ENCODE results near the gene AMOT. TPM values are rescaled to one million over a fixed set of nuclear protein-coding genes. Genes with fewer than 3 reads are reported as not detected.

AMOT gene
- total and polyA plus RNA-seq, 7 experiments from 2014 or later, result 0.44 to 4.4 (median 3.0) TPM

DNA sequence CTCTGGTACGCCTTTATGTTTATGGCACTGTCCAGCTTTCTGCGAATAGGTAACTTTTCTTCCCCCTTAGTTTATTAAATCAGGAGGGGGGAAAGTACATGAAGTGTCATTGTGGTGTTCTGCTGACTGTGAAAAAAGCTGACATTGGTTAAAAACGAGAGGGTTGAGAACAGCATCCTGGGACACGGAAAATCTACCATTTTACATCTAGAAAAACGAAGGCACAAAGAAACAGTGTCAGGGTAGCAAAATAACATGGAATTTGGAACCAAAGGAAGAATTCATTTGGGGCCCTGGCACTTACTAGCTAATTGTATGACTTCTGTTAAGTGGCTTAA is 1.2 kb upstream of the AMOT start:
- CTCF ChIA-PET, result no interaction called here
- H3K4me1 Mint-ChIP-seq, result peaks cover 0 to 23% (median 7%) of the 10 kb centered on the region in 7 donors
- Histone ChIP-seq H3K36me3 (ENCODE audit: control insufficient read depth in 2 of 3, insufficient read depth in 3 of 3, low read length in 3 of 3) (no peaks in the 10 kb centered on the region), H3K4me3 (ENCODE audit: low read length) (peak overlapping the region; percentile 74), H3K4me1 (ENCODE audit: control insufficient read depth in 2 of 2, insufficient read depth in 2 of 2, low read length in 2 of 2) (peaks cover 0 to 6% of the 10 kb centered on the region in 2 donors), H3K27me3 (ENCODE audit: control insufficient read depth in 2 of 2, insufficient read depth in 2 of 2, low read length in 2 of 2) (no peaks in the 10 kb centered on the region), H3K9me3 (ENCODE audit: control insufficient read depth in 2 of 3, low read length in 3 of 3) (no peaks in the 10 kb centered on the region), H3K27ac (ENCODE audit: low read depth, low read length) (peak overlapping the region; percentile 38)
- H3K4me3 Mint-ChIP-seq, result peak overlapping the region; percentile 64 to 94 (median 86)
- no peaks in the 10 kb centered on the region for H3K36me3 Mint-ChIP-seq
- ATAC-seq (no peak), DNase-seq (no peak)
- intact Hi-C loops (cut with micrococcal nuclease), result loop anchor here (1.0 to 10.0 kb wide), 4 partner anchors 163 to 1747 kb away; partner anchors contain the start of genes ALG13 (in 2 of the 2), LHFPL1 (in 1 of the 2) and PAK3 (in 1 of the 2)
- POLR2A ChIA-PET, result interaction anchor here (1.8 kb wide), 1 partner anchor 162 kb away, joined by 8 read pairs; the partner anchor contains the start of gene LHFPL1
- H3K27ac Mint-ChIP-seq, result peak overlapping the region in 3 of 9 donors; percentile 18 to 79 (median 62)
- H3K27me3 Mint-ChIP-seq, result peaks cover 0 to 7% (median 0%) of the 10 kb centered on the region in 5 donors
- no peaks in the 10 kb centered on the region for H3K9me3 Mint-ChIP-seq

DNA sequence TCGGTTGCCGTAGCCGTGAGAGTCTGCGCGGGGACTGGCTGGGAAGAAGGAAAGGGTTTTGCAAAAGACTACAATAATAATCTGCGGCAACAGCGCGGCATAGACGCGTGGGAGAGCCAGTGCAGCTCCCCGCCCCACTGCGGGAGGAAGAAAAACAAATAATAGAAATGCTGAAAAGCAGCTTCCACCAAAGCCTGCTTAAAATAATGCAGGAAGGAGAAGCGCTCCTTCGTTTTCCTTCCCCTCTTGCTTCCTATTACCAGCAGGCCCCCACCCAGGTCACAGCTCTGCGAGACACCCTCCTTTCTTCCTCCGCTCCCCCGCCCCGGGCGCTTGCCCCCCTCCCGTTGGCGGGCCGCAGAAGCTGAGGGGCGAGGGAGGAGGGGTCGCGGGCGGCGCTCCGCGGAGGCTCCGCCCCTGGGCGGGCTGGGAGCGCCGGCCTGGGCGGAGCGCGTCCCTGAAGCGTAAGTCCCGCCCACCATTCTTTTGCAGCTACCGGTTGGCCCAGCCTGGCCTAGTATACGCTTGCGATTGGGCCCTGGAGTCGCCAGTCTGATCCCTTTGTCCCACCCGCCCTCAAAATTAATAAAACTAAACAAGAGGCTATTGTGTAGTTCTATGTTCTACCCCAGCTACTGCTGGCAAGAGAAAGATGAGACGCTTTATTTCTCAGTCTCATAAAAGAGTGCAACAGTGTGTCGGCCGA is 636 bp upstream of the AMOT start:
- Histone ChIP-seq H3K27me3 (ENCODE audit: control insufficient read depth in 2 of 2, insufficient read depth in 2 of 2, low read length in 2 of 2) (no peaks in the 10 kb centered on the region), H3K4me3 (ENCODE audit: low read length) (peak overlapping the region; percentile 74), H3K4me1 (ENCODE audit: control insufficient read depth in 2 of 2, insufficient read depth in 2 of 2, low read length in 2 of 2) (peaks cover 0 to 6% of the 10 kb centered on the region in 2 donors), H3K9me3 (ENCODE audit: control insufficient read depth in 2 of 3, low read length in 3 of 3) (no peaks in the 10 kb centered on the region), H3K36me3 (ENCODE audit: control insufficient read depth in 2 of 3, insufficient read depth in 3 of 3, low read length in 3 of 3) (no peaks in the 10 kb centered on the region), H3K27ac (ENCODE audit: low read depth, low read length) (peak overlapping the region; percentile 66)
- Mint-ChIP-seq H3K4me3 (peak overlapping the region; percentile 81 to 94 (median 88)), H3K27ac (peak overlapping the region; percentile 51 to 92 (median 79)), H3K9me3 (no peaks in the 10 kb centered on the region), H3K36me3 (no peaks in the 10 kb centered on the region), H3K27me3 (peaks cover 0 to 7% (median 0%) of the 10 kb centered on the region in 5 donors), H3K4me1 (peaks cover 0 to 23% (median 7%) of the 10 kb centered on the region in 7 donors)
- peak; percentile 98 for ATAC-seq
- peak; percentile 55 to 82 (median 75) for DNase-seq
- POLR2A ChIA-PET, result interaction anchor here (1.8 kb wide), 1 partner anchor 161 kb away, joined by 8 read pairs; the partner anchor contains the start of gene LHFPL1
- CTCF ChIA-PET, result no interaction called here
- intact Hi-C loops (cut with micrococcal nuclease), result loop anchor here (1.0 to 10.0 kb wide), 4 partner anchors 162 to 1746 kb away; partner anchors contain the start of genes ALG13 (in 2 of the 2), LHFPL1 (in 1 of the 2) and PAK3 (in 1 of the 2)

DNA sequence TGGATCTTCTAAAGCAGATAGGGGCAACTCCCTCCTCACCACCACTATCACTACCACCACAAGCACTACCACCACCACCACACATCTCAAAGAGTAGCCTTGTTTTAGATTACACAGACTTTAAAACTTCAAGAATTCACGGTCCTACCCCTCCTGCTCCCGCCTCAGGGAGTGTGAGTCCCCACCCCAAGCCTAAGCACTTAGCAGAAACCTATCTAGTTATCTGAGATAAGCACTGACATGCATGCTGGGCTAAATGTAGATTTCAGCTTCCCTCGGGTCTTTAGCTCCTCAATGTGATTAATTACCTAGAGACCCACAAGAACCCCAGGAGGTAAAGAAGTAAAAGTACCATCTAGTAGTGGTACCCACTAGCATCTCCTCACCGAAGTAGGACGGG is 775 bp downstream of the AMOT start:
- peaks cover 0 to 6% of the 10 kb centered on the region in 2 donors for H3K4me1 ChIP-seq (ENCODE audit: control insufficient read depth in 2 of 2, insufficient read depth in 2 of 2, low read length in 2 of 2)
- H3K36me3 ChIP-seq (ENCODE audit: control insufficient read depth in 2 of 3, insufficient read depth in 3 of 3, low read length in 3 of 3), result no peaks in the 10 kb centered on the region
- H3K4me1 Mint-ChIP-seq, result peaks cover 0 to 21% (median 7%) of the 10 kb centered on the region in 7 donors
- peaks cover 0 to 7% (median 0%) of the 10 kb centered on the region in 5 donors for H3K27me3 Mint-ChIP-seq
- H3K36me3 Mint-ChIP-seq, result no peaks in the 10 kb centered on the region
- ChIA-PET CTCF (no interaction called here), POLR2A (no interaction called here)
- DNase-seq, result peak in 2 of 9 donors; percentile 0 to 2
- peak overlapping the region; percentile 74 for H3K4me3 ChIP-seq (ENCODE audit: low read length)
- peak overlapping the region; percentile 14 to 92 (median 74) for H3K27ac Mint-ChIP-seq
- intact Hi-C loops (cut with micrococcal nuclease), result loop anchor here (1.0 to 10.0 kb wide), 4 partner anchors 161 to 1745 kb away; partner anchors contain the start of genes LHFPL1 (in 2 of the 2), ALG13 (in 1 of the 2) and PAK3 (in 1 of the 2)
- H3K4me3 Mint-ChIP-seq, result peak overlapping the region; percentile 81 to 94 (median 88)
- H3K27ac ChIP-seq (ENCODE audit: low read depth, low read length), result peak overlapping the region; percentile 66
- no peaks in the 10 kb centered on the region for H3K9me3 Mint-ChIP-seq
- no peaks in the 10 kb centered on the region for H3K27me3 ChIP-seq (ENCODE audit: control insufficient read depth in 2 of 2, insufficient read depth in 2 of 2, low read length in 2 of 2)
- H3K9me3 ChIP-seq (ENCODE audit: control insufficient read depth in 2 of 3, low read length in 3 of 3), result no peaks in the 10 kb centered on the region
- no peak for ATAC-seq

DNA sequence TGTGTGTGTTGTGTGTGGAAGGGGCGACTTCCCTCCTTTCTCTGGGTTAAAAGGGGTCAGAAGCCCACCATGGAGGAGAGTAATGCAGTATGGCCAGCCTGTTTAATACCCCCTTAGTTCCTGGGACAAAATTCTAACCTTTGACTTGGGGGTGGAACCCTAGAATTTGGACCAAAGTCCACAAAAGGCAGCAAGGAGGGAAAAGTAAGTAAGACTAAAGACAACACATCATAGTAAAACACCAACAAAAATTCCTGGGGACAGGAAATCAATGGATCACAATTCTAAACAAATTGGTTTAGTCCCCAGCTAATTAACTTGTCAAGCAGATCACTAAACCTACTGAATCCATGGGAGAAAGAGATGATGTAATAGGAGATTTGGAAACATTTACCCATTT is 3.1 kb downstream of the AMOT start:
- Histone ChIP-seq H3K27me3 (ENCODE audit: control insufficient read depth in 2 of 2, insufficient read depth in 2 of 2, low read length in 2 of 2) (no peaks in the 10 kb centered on the region), H3K4me1 (ENCODE audit: control insufficient read depth in 2 of 2, insufficient read depth in 2 of 2, low read length in 2 of 2) (peaks cover 0 to 6% of the 10 kb centered on the region in 2 donors), H3K27ac (ENCODE audit: low read depth, low read length) (no peak overlapping the region), H3K9me3 (ENCODE audit: control insufficient read depth in 2 of 3, low read length in 3 of 3) (no peaks in the 10 kb centered on the region), H3K4me3 (ENCODE audit: low read length) (no peak overlapping the region), H3K36me3 (ENCODE audit: control insufficient read depth in 2 of 3, insufficient read depth in 3 of 3, low read length in 3 of 3) (no peaks in the 10 kb centered on the region)
- Mint-ChIP-seq H3K36me3 (no peaks in the 10 kb centered on the region), H3K27ac (peak overlapping the region in 1 of 9 donors; percentile 65), H3K9me3 (no peaks in the 10 kb centered on the region), H3K4me3 (no peak overlapping the region), H3K27me3 (peaks cover 0 to 7% (median 0%) of the 10 kb centered on the region in 5 donors), H3K4me1 (peaks cover 0 to 13% (median 7%) of the 10 kb centered on the region in 7 donors)
- DNase-seq (no peak), ATAC-seq (no peak)
- ChIA-PET CTCF (no interaction called here), POLR2A (no interaction called here)
- intact Hi-C loops (cut with micrococcal nuclease), result no loop called here

DNA sequence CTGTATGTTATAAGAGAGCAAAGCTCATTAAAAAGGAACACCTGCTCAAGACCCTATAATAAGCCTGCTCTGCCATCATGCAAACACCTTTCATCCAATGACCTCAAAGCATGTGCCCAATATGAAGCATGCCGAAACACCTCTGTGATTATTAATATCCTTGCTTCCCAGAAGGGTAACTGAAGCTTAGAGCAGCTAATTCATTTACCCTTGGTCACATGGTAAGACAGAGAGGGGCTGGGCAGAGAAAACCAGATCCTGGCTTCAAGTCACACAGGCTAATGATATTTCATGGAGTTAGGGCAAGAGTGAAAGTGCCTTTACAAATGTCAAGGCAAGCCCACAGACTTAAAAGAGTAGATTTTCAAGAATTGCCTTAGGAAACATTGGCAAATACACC is 5.6 kb downstream of the AMOT start:
- Histone ChIP-seq H3K4me1 (ENCODE audit: control insufficient read depth in 2 of 2, insufficient read depth in 2 of 2, low read length in 2 of 2) (no peaks in the 10 kb centered on the region), H3K4me3 (ENCODE audit: low read length) (no peak overlapping the region), H3K36me3 (ENCODE audit: control insufficient read depth in 2 of 3, insufficient read depth in 3 of 3, low read length in 3 of 3) (no peaks in the 10 kb centered on the region), H3K27me3 (ENCODE audit: control insufficient read depth in 2 of 2, insufficient read depth in 2 of 2, low read length in 2 of 2) (no peaks in the 10 kb centered on the region), H3K27ac (ENCODE audit: low read depth, low read length) (no peak overlapping the region), H3K9me3 (ENCODE audit: control insufficient read depth in 2 of 3, low read length in 3 of 3) (no peaks in the 10 kb centered on the region)
- Mint-ChIP-seq H3K4me3 (no peak overlapping the region), H3K27ac (no peak overlapping the region), H3K4me1 (peaks cover 0 to 6% (median 5%) of the 10 kb centered on the region in 7 donors), H3K36me3 (no peaks in the 10 kb centered on the region), H3K27me3 (peaks cover 0 to 6% (median 0%) of the 10 kb centered on the region in 5 donors), H3K9me3 (no peaks in the 10 kb centered on the region)
- DNase-seq (no peak), ATAC-seq (no peak)
- intact Hi-C loops (cut with micrococcal nuclease), result no loop called here
- ChIA-PET POLR2A (no interaction called here), CTCF (interaction anchor here (0.7 to 0.8 kb wide), 2 partner anchors 15 to 33 kb away, joined by 3 to 4 read pairs; no protein-coding TSS in a partner anchor)

DNA sequence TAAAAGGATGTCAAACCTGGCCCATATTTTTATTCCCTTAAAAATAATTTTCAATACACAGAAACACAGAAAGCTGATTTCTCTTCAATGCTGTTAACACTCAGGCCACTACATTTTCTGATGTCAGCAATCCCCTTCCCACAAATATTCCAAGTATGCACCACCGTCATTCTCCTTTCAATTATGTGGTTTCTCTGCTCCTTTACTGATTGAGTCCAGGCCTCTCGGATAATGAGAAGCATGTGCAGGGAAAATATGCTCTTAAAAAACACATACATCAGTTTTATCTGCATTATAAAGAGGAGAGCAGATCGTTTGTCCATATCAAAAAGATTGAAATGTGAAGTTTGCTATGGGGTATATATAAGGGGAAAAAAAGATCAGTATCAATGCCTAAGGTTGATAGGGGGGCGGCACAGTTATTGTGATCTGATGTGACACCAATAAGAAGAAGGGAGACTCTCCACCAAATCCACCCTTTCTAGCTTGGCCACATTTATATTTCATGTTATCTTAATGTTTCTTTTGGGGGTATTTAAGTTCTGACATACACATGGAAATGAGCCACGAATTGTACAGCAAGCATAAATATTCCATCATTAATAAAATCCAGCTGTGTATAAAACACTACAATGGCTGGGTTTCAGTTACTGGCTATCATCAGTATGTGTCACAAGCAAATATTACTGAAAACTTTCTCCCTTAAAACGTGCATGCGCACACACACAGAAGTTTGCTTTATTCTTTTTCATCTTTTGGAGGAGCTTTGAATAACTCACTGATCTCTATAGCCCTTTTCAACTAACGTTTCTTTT is 6.4 kb downstream of the AMOT start:
- no peaks in the 10 kb centered on the region for H3K9me3 ChIP-seq (ENCODE audit: control insufficient read depth in 2 of 3, low read length in 3 of 3)
- H3K27me3 ChIP-seq (ENCODE audit: control insufficient read depth in 2 of 2, insufficient read depth in 2 of 2, low read length in 2 of 2), result no peaks in the 10 kb centered on the region
- Mint-ChIP-seq H3K27me3 (no peaks in the 10 kb centered on the region), H3K36me3 (peaks cover 0 to 2% (median 0%) of the 10 kb centered on the region in 5 donors), H3K9me3 (no peaks in the 10 kb centered on the region), H3K4me3 (no peak overlapping the region), H3K27ac (no peak overlapping the region), H3K4me1 (no peaks in the 10 kb centered on the region)
- ATAC-seq, result no peak
- H3K27ac ChIP-seq (ENCODE audit: low read depth, low read length), result no peak overlapping the region
- CTCF ChIA-PET, result interaction anchor here (0.8 kb wide), 1 partner anchor 16 kb away, joined by 4 read pairs; no protein-coding TSS in a partner anchor
- no peaks in the 10 kb centered on the region for H3K36me3 ChIP-seq (ENCODE audit: control insufficient read depth in 2 of 3, insufficient read depth in 3 of 3, low read length in 3 of 3)
- no peaks in the 10 kb centered on the region for H3K4me1 ChIP-seq (ENCODE audit: control insufficient read depth in 2 of 2, insufficient read depth in 2 of 2, low read length in 2 of 2)
- POLR2A ChIA-PET, result no interaction called here
- DNase-seq, result no peak
- intact Hi-C loops (cut with micrococcal nuclease), result no loop called here
- H3K4me3 ChIP-seq (ENCODE audit: low read length), result no peak overlapping the region

Data from naive thymus-derived CD4-positive, alpha-beta T cell (primary cell).